DMS 273 (cell line): ENCODE measurements around the gene MFSD12.

Source experiments
- DNase-seq: peaks from one replicate; lab custom pipeline; 2025; ENCODE audit not compliant: unreplicated experiment; lab: John Stamatoyannopoulos, UW

The MFSD12 gene

DNA sequence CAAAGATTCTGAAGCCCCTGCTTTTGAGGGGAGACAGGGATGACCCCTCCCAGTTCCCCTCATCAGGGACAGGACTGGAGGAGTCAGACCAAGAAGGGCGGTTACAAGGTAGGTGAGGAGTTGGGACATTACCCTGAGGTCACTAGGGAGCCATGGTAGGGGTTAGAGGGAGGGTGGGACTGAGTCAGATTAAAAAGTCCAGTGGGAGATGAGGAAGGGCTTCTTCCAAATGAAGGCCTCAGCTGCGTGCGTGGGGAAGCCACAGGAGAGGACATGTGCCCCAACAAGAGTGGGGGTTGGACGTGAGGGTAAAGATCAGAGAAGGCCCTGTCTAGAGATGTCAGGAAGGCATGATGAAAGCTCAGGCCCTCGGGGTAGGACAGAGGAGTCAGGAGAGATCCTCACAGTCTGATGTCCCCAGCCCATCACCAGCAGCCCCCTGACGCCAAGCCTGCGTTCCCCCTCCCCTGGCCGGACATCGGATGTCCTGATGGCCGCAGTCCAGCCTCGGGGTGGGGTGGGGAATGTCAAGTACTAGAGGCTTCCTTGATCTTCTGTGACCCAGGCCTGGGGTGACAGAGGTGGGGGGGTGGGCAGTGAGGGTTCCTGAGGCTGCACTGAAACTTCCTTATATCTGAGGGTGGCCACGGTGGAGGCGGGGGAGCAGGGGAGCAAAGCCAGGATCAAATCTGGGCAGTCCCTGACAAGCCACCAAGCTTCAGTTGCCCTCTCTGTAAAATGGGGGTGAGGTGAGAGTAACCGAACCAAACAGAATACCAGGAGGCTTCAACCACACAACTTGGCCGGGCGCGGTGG, 6.5 kb upstream of the MFSD12 start:
- DNase-seq, result no peak

GRCh38 chr19:3556978-3557460, 367 bp downstream of the MFSD12 start:
- peak; percentile 85 for DNase-seq

- peak; percentile 46 for DNase-seq
Measured at GRCh38 chr19:3556423-3556977, 886 bp downstream of the MFSD12 start.

- DNase-seq, result no peak
Measured at GRCh38 chr19:3555653-3556422, 1.5 kb downstream of the MFSD12 start.

DNA sequence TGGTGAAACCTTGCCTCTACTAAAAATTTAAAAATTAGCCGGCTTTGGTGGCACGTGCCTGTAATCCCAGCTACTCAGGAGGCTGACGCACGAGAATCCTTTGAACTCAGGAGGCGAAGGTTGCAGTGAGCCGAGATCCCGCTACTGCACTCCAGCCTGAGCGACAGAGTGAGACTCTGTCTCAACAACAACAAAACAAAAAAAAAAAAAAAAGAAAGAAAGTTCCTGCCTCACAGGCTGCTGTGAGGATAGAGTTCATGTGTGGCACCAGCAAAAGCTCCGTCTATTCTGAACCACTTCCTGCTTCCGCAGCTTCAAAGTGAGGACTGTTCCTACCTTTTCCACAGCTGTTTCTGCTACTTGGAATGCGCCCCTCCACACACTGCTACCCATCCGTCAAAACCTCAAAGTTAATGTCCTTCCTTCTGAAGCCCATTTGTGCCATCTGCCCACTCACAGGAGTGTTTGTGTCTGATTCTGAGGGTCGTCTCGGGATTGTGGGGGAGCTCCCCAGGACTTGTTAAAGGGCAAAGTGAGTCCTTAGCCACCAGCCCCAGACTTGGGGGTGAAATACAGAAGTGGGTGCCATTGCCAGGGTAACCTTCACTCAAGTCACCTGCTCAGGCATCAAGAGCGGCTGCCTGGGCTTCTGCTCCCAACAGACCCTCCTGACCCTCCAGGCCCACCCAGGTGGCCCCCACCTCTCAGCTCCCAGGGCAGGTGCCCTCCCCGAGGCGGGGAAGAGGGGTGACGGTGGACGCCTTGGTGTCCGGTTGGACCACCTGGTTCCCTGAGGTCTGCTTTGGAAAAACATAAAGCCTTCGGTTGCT, 2.9 kb downstream of the MFSD12 start:
- no peak for DNase-seq

- no peak for DNase-seq
Measured at GRCh38 chr19:3551792-3552095, 5.6 kb downstream of the MFSD12 start.

DNA sequence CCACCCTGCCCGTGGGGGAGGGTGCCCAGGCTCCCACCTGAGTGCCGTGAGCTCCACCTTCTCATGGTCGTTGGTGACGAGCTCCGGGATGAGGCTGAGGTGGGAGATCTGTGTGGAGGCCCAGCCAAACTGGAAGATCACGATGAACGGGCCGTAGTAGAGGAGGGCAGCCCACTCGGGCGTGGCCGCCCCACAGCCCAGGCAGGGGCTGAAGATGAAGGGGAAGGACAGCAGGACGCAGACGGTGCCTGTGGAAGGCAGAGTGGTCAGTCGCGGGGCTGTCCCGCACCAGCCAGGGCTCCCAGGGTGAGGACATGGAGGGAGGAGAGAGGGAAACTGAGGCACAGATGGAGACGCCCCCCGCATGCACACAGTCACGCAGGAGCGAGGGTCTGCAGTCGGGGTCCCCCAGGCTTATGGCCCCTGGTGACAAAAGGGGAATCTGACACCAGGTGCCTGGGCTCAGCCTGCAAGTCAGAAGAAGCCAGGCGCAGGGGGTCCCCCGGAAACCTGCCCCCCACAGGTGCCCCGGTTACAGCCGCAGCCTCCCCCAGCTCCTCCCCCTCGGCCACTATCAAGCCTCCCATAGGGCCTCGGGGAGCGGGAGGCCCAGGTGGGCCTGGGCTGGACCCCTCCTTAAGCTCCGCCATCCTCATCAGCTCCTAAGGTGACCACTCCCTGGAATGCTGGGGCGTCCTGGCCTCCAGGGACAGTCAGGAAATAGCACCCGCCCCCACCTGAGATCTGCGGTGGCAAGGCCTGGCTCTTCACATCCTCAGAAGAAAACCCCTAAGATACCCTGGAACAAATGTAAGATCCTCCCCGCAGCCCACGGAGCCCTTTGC, 6.2 kb downstream of the MFSD12 start:
- DNase-seq, result no peak

DNA sequence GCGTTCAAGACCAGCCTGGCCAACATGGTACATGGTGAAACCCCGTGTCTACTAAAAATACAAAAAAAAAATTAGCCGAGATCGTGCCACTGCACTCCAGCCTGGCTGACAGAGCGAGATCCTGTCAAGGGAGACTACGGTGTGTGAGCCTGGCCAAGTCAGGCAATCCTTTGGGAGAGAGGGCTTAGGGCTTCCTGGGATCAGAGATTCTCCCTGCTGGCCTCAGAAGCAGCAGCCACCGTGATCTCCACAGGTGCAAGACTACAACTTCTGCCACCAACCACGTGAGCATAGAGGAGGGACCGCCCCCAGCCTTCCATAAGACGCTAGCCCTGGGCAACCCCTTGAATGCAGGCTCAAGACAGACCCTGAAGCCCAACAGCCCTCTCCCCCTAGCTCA, 7.6 kb downstream of the MFSD12 start:
- DNase-seq, result no peak

DNA sequence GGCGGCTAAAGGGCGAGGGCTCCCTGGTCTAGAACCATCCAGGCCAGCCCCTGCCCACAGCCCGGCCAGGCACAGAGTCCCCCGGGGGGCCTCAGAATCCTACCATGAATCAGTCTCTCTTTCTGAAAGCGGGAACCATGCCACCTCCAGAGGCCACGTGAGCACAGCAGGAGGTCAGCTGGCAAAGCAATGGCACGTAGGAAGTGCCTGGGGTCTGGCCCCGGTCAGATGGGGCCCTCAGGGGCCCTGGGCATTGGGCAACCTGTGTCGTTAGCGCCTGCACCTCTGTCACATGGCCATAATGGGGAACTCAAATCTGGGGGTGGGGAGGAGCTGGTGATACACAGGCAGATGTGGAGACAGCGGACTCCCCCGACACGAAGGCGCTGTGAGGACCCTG, 8.8 kb downstream of the MFSD12 start:
- no peak for DNase-seq

DNA sequence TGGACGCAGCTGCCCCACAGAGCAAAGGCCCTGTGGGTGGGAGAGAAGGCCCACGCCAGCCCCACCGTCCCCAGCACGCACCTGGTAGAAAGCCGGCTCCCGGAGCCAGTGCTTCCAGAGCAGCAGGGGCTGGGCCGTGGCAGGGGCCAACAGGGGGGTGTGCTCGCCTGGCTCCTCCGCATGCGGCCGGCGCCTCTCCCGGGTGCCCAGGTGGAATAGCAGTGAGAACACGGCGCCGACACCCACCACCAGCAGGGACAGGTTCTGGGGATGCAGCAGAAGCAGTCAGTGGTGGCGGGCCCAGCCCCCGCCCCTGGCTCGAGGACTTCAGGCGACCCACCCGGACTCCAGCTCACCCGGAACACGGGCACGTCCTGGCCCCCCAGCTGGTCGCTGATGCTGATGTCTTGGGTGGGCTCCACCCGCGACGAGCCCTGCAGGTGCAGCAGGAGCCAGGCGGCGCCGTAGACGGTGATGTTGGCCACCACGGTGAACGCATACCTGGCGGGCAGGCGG, 9.6 kb downstream of the MFSD12 start:
- DNase-seq, result no peak

DNA sequence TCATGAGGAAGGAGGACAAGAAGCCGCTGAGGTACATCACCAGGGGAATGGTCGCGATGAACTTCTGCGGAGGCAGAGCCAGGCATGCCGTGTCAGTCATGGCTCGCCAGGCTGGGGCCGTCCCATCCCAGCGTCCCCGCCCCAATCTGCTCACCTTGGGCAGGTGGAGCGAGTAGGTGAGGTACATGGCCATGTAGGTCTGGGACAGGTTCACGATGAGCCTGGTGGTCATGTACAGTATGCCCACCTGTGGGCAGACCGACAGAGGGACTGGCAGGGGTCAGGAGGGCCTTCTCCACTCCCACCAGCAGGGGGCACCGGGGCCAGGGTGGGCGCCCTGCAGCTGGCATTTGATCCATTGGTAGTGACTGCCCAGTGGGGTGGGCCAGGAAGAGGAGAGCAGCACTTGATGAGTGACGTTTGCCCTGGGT, 10.1 kb downstream of the MFSD12 start:
- DNase-seq, result peak; percentile 57

DNA sequence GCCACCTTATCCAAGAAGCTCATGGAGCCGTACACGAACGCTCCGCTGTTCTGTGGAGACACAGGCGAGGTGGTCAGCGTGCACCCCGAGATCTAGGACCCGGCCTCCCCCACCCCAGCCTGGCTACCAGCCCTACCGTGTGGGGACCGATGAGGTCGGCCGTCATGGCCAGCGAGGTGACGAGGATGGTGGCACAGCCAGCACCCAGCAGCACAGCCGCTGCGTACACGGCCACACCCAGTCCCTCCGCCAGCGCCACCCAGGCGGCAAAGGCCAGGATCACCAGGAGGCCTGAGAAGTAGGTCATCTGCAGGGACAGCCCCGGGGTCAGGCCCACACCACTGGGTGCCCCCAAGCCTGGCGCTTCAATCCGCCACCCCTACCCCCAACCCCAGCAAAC, 11.3 kb downstream of the MFSD12 start:
- DNase-seq, result no peak

DNA sequence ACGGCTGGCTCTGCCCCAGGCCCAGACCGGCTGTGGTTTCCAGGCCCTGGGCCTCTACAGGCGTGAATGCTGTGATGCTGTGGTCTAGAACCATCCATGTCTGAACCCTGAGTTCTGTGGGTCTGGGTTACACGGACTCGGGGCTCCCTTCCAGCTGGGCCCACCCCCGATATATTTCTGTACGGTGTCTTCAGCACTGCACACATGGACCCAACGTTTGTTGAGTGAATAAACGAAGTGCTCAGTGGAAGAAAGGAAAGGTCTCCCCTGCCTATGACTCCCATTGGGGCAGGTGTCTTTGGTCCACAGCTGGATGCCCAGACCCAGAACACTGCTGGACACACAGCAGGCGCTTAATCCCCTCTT, 11.7 kb downstream of the MFSD12 start:
- DNase-seq, result no peak

DNA sequence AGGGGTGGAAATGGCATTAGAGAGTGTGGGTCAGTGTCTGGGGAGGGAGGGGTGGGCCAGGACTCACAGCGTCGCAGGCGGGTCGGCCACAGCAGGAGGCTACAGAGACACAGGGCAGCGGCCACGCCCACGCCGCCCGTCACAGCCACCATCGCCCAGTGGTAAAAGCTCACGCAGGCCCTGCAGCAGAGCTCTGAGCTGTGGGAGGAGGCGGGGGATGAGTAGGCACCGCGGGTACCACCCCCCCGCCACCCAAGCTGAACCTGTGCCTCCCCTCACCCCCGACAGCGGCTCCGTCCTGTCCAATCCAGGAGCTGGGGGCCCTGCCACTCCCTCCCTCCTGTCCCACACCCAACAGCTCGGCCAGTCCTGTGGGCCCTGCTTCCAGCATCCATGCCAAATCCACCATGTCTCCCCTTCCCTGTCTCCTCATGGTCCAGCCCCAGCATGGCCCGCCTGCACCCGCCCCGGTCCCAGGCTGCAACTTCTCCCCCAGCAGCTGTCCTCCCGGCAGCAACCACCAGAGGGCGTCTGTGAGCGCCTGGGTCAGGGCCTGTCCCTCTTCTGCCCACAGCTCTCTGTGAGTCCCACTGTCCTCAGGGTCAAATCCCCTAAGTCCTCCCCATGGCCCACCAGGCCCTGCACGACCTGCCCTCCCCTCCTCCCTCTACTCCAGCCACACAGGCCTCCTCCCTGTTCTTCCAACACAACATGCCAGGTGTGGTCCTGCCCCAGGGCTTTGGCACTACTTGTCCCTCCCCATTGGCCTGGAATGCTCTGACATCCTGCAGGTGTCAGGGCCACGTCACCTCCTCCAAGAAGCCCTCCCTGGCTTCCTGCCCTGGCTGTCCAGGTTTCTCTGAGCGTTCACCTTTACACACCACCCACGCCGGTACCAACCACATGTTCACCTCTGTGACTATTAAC, 12.4 kb downstream of the MFSD12 start:
- DNase-seq, result peak; percentile 77

GRCh38 chr19:3544058-3544376, 13.4 kb downstream of the MFSD12 start:
- DNase-seq, result no peak

DNA sequence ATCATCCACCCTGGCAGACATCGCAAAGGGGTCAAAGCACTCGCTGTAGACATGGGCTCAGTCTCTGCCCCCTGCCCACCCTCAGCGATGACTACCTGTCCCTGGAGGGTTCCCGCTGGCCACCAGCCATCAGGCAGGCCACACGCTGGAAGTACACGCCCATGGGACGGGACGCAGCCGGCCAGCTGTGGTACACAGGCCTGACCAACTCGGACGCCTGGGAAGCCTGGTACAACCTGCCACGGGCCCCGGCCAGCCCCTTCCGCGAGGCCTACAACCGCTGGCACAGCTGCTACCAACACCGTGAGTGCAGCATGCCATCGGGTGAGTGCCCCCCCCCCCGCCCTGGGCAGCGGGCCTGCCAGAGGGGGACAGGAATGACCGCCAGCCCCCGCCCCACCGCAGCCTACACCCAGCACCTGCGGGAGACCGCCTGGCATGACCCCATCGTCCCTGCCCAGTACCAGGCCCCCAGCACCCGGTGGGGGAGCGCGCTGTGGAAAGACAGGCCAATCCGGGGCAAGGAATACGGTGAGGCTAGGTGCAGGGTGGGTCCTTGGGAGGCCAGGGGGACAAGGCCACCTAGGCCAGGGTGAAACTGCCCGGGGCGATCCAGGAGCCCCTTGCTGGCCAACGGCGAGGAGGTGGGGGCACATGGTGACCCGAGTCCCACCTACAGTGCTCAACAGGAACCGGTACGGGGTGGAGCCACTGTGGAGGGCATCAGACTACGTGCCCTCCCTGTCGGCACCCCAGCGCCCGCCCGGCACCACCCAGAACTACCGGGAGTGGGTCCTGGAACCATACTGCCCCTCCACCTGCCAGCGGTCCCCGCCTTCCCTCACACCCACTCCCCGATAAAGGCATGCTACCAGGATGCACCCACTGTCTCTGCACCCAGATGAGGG, 14.0 kb downstream of the MFSD12 start:
- no peak for DNase-seq

- no peak for DNase-seq
Measured at GRCh38 chr19:3539756-3540118, 17.6 kb downstream of the MFSD12 start.
